Esophagus squamous epithelium (tissue), 5 donors: Measurements from ENCODE around the gene ITCH. TPM values are rescaled to one million over a fixed set of nuclear protein-coding genes. Genes with fewer than 3 reads are reported as not detected.
"Not testable (repeated sequence)": the region's sequence is repeated elsewhere in the genome, so short reads cannot be mapped to it uniquely, and the experiment has no call there.

ENCODE experiments used
- DNase-seq: peaks from one replicate; lab custom pipeline; 2025; lab: John Stamatoyannopoulos, UW
- H3K27ac ChIP-seq, 4 donors: fragments of 200-600 bp; sonication (generic); one replicate each; pipeline ENCODE4 v1.5.1; 2016 to 2019; ENCODE audit warnings: mild to moderate bottlenecking in 1 of 4
- H3K27me3 ChIP-seq, 4 donors: fragments of 200-600 bp; sonication (generic); 1 replicate in 3 of 4; 2 replicates in 1 of 4; pipeline versions ENCODE4 v1.5.1 to v1.6.0; 2017 to 2021; ENCODE audit warnings: antibody characterized with exemption in 1 of 4
- H3K36me3 ChIP-seq, 3 donors: fragments of 200-600 bp; sonication (generic); one replicate each; pipeline ENCODE4 v1.5.1; 2016 to 2019
- H3K4me1 ChIP-seq, 3 donors: fragments of 200-600 bp; sonication (generic); one replicate each; pipeline ENCODE4 v1.5.1; 2017 to 2019
- H3K4me3 ChIP-seq, 4 donors: fragments of 200-600 bp; sonication (generic); 1 replicate in 3 of 4; 2 replicates in 1 of 4; pipeline ENCODE4 v1.5.1; 2016 to 2019; ENCODE audit warnings: mild to moderate bottlenecking in 2 of 4, moderate library complexity in 1 of 4
- H3K9me3 ChIP-seq, 3 donors: fragments of 200-600 bp; sonication (generic); one replicate each; pipeline ENCODE4 v1.5.1; 2016 to 2019
- CTCF ChIP-seq, 6 experiments: fragments of 450-650 bp in 4 of 6; fragments of 200-600 bp in 2 of 6; sonication (generic) in 2 of 6; IDR thresholded peaks; one replicate each; pipeline ENCODE4 v1.5.1; 2016 to 2019; ENCODE audit warnings: antibody characterized with exemption in 6 of 6, mild to moderate bottlenecking in 4 of 6, moderate library complexity in 4 of 6
- POLR2A ChIP-seq, 4 donors: fragments of 450-650 bp; IDR thresholded peaks; one replicate each; pipeline ENCODE4 v1.6.1; 2017; ENCODE audit warnings: antibody characterized with exemption in 4 of 4, mild to moderate bottlenecking in 4 of 4, moderate library complexity in 3 of 4
- WGBS, 2 donors: methylation state at CpG; one replicate each; pipeline ENCODE4 v1.1.5; 2018; 5-methylcytosine and 5-hydroxymethylcytosine counted together
- intact Hi-C: fragments of 100-400 bp; cut with DNase I; formaldehyde crosslinking; loops from one replicate; pipeline ENCODE4 v1.15.0; 2022
- total RNA-seq, 4 donors: library from RNA; depleted of rRNA; stranded (reverse); fragments of >200 nt; gene quantifications; one replicate each; pipeline ENCODE4 v1.1.0, GENCODE V29; 2016
- donor health status: DM: yes; HTN: yes; CAD: no.

ITCH gene
- total RNA-seq, 4 donors from 2014 or later: 45.9 to 67.9 (median 54.5) TPM

- 93 to 97% methylated on average over 3 of the region's 3 CpGs for WGBS, 2 donors
- H3K9me3 ChIP-seq: no peaks in the 10 kb centered on the region
- H3K4me1 ChIP-seq: no peaks in the 10 kb centered on the region
- no peak for TF ChIP-seq CTCF (IDR thresholded peaks at IDR 0.05)
- no peak for TF ChIP-seq POLR2A (IDR thresholded peaks at IDR 0.05)
- no peak overlapping the region for H3K4me3 ChIP-seq
- H3K27ac ChIP-seq: no peak overlapping the region
- intact Hi-C loops: no loop called here
- DNase-seq: no peak
- no peaks in the 10 kb centered on the region for H3K27me3 ChIP-seq
- H3K36me3 ChIP-seq: peaks cover 0 to 68% (median 6%) of the 10 kb centered on the region in 3 donors
Measured at GRCh38 chr20:34431168-34431567, 68.1 kb downstream of the ITCH start.

DNA sequence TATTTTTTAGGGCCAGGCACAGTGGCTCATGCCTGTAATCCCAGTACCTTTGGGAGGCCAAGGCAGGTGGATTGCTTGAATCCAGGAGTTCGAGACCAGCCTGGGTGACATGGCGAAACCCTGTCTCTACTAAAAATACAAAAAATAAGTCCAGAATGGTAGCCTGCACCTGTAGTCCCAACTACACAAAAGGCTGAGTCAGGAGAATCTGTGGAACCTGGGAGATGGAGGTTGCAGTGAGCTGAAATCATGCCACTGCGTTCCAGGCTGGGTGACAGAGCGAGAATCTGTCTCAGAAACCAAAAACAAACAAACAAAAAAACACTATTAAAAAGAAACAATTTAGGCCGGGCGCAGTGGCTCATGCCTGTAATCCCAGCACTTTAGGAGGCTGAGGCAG, 69.6 kb downstream of the ITCH start:
- DNase-seq, H3K4me1 ChIP-seq, H3K27me3 ChIP-seq, intact Hi-C loops, H3K4me3 ChIP-seq, H3K9me3 ChIP-seq, H3K27ac ChIP-seq: not testable (repeated sequence)
- WGBS, 2 donors: 93 to 98% methylated on average over 6 of the region's 6 CpGs
- peaks cover 0 to 68% (median 6%) of the 10 kb centered on the region in 3 donors for H3K36me3 ChIP-seq

DNA sequence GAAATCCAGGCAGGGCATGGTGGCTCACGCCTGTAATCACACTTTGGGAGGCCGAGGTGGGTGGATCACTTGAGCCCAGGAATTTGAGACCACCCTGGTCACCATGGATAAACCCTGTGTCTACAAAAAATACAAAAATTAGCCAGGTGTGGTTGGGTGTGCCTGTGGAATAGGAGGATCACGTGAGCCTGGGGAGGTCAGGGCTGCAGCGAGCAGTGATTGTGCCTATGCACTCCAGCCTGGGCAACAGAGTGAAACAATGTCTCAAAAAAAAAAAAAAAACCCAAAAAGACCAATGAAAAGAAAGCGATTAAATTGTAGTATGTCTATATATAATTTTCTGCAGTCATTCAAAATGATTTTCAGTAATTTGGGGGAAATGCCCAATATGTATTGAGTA, 70.3 kb downstream of the ITCH start:
- TF ChIP-seq POLR2A (IDR thresholded peaks at IDR 0.05) (no peak), CTCF (IDR thresholded peaks at IDR 0.05) (no peak)
- H3K36me3 ChIP-seq: peaks cover 0 to 68% (median 7%) of the 10 kb centered on the region in 3 donors
- no peaks in the 10 kb centered on the region for H3K9me3 ChIP-seq
- WGBS, 2 donors: 94 to 96% methylated on average over 5 of the region's 5 CpGs
- intact Hi-C loops: no loop called here
- no peaks in the 10 kb centered on the region for H3K27me3 ChIP-seq
- H3K27ac ChIP-seq: no peak overlapping the region
- no peak for DNase-seq
- H3K4me1 ChIP-seq: peaks cover 0 to 6% (median 0%) of the 10 kb centered on the region in 3 donors
- H3K4me3 ChIP-seq: no peak overlapping the region

GRCh38 chr20:34435589-34435988, 72.5 kb downstream of the ITCH start:
- no peak for DNase-seq
- peaks cover 0 to 6% (median 0%) of the 10 kb centered on the region in 3 donors for H3K4me1 ChIP-seq
- no peak overlapping the region for H3K27ac ChIP-seq
- no peaks in the 10 kb centered on the region for H3K27me3 ChIP-seq
- 76 to 93% methylated on average over 1 of the region's 1 CpG for WGBS, 2 donors
- no peak for TF ChIP-seq CTCF (IDR thresholded peaks at IDR 0.05)
- TF ChIP-seq POLR2A (IDR thresholded peaks at IDR 0.05): no peak
- H3K4me3 ChIP-seq: no peak overlapping the region
- intact Hi-C loops: no loop called here
- H3K36me3 ChIP-seq: peaks cover 0 to 69% (median 7%) of the 10 kb centered on the region in 3 donors
- H3K9me3 ChIP-seq: no peaks in the 10 kb centered on the region

DNA sequence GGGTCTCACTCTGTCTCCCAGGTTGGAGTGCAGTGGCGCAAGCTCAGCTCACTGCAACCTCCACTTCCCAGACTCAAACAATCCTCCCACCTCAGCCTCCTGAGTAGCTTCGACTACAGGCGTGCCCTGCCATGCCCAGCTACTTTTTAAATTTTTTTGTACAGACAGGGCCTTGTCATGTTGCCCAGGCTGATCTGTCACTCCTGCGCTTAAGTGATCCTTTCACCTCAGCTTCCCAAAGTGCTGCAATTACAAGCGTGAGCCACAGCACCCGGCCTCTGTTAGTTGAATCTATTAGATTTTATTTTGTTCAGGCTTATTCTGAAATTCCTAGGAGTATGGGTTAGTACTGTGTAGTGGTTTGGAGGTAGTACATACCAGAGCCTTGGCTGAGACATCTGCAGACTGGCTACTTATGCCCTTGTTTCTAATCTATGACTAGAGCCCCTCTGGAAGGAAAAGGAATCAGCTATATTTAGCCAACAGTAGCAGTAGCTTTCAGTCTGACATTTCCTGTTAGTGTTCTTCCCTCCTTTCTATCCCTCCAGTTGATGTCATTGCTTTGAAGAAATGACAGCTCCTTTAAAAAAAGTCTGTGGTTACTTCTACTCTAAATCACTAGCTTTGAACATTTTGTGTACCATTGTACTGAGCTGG, 74.4 kb downstream of the ITCH start:
- 70 to 74% methylated on average over 6 of the region's 6 CpGs for WGBS, 2 donors
- Histone ChIP-seq H3K4me1 (peaks cover 0 to 6% (median 0%) of the 10 kb centered on the region in 3 donors), H3K9me3 (no peaks in the 10 kb centered on the region), H3K4me3 (no peak overlapping the region), H3K36me3 (peaks cover 7 to 74% (median 19%) of the 10 kb centered on the region in 3 donors), H3K27me3 (no peaks in the 10 kb centered on the region), H3K27ac (no peak overlapping the region)
- no peak for TF ChIP-seq CTCF (IDR thresholded peaks at IDR 0.05)
- TF ChIP-seq POLR2A (IDR thresholded peaks at IDR 0.05): no peak
- intact Hi-C loops: no loop called here
- DNase-seq: no peak
